Measurements from ENCODE around the gene SGCD. TPM values are rescaled to one million over a fixed set of nuclear protein-coding genes. Genes with fewer than 3 reads are reported as not detected.

SGCD gene
- polyA plus RNA-seq, 1 of the 3 experiments (the other 2 are of a cell fraction): 0.87 TPM

- H3K4me1 ChIP-seq (ENCODE audit: control insufficient read depth in 1 of 2, insufficient read depth in 2 of 2, low read depth in 1 of 2, low read length in 1 of 2): peaks cover 0 to 5% of the 10 kb centered on the region in 2 experiments; a peak in 1 of 4 replicates
- H3K9me3 ChIP-seq: no peaks in the 10 kb centered on the region
- H3F3A ChIP-seq (replicated peaks; ENCODE audit: insufficient read depth): no peaks in the 10 kb centered on the region
- no peaks in the 10 kb centered on the region for H4K20me1 ChIP-seq (ENCODE audit: insufficient read depth)
- ChIA-PET POLR2A (no interaction called here), CTCF (no interaction called here)
- H3K27me3 ChIP-seq (ENCODE audit: insufficient read depth): no peaks in the 10 kb centered on the region
- H3K4me2 ChIP-seq: no peak overlapping the region
- WGBS (ENCODE audit: low lambda C conversion rate): 61% methylated on average over 4 of the region's 4 CpGs
- no peak for DNase-seq
- no peak overlapping the region for H3K4me3 ChIP-seq (ENCODE audit: low read depth in 2 of 2, low read length in 1 of 2)
- no peak overlapping the region for H3K9ac ChIP-seq
- H2AFZ ChIP-seq (ENCODE audit: low read depth): no peak overlapping the region
- H3K27ac ChIP-seq (ENCODE audit: low read depth in 2 of 2, low read length in 1 of 2): no peak overlapping the region
- H3K79me2 ChIP-seq (ENCODE audit: insufficient read depth): no peaks in the 10 kb centered on the region
- H3K9me2 ChIP-seq: no peaks in the 10 kb centered on the region; the same call in 1 of the 2 replicates
- no peaks in the 10 kb centered on the region for H3K36me3 ChIP-seq (replicated peaks in 1 of 2; ENCODE audit: control insufficient read depth in 1 of 2, insufficient read depth in 2 of 2, low read length in 1 of 2)
- TF ChIP-seq RFX5 (IDR thresholded peaks at IDR 0.05; ENCODE audit: low read length): no peak
- TF ChIP-seq SMC3 (IDR thresholded peaks at IDR 0.05; ENCODE audit: low read depth, low read length): no peak
- no peak for TF ChIP-seq GATA2 (CRISPR knock-in tag; IDR thresholded peaks at IDR 0.05)
- no peak for TF ChIP-seq FOSL2 (IDR thresholded peaks at IDR 0.05; ENCODE audit: borderline replicate concordance, low read depth)
- no peak for TF ChIP-seq MEF2A (IDR thresholded peaks at IDR 0.05; ENCODE audit: borderline replicate concordance, low read depth)
- TF ChIP-seq, protein P1, sequence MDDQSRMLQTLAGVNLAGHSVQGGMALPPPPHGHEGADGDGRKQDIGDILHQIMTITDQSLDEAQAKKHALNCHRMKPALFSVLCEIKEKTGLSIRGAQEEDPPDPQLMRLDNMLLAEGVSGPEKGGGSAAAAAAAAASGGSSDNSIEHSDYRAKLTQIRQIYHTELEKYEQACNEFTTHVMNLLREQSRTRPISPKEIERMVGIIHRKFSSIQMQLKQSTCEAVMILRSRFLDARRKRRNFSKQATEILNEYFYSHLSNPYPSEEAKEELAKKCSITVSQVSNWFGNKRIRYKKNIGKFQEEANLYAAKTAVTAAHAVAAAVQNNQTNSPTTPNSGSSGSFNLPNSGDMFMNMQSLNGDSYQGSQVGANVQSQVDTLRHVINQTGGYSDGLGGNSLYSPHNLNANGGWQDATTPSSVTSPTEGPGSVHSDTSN (IDR thresholded peaks at IDR 0.05): no peak
- no peak for TF ChIP-seq TCF12 (IDR thresholded peaks at IDR 0.05)
- TF ChIP-seq FOXJ3 (CRISPR knock-in tag; IDR thresholded peaks at IDR 0.05): no peak
- TF ChIP-seq CHD2 (IDR thresholded peaks at IDR 0.05; ENCODE audit: low read length, partially characterized antibody): no peak
- no peak for TF ChIP-seq RXRA (IDR thresholded peaks at IDR 0.05; ENCODE audit: borderline replicate concordance, low read depth)
- TF ChIP-seq, protein P2, sequence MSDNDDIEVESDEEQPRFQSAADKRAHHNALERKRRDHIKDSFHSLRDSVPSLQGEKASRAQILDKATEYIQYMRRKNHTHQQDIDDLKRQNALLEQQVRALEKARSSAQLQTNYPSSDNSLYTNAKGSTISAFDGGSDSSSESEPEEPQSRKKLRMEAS (IDR thresholded peaks at IDR 0.05; ENCODE audit: low read depth): no peak
- no peak for TF ChIP-seq NRF1 (IDR thresholded peaks at IDR 0.05; ENCODE audit: low read depth, low read length)
- TF ChIP-seq RAD21 (IDR thresholded peaks at IDR 0.05; ENCODE audit: low read length): no peak
- no peak for TF ChIP-seq TEAD4 (IDR thresholded peaks at IDR 0.05; ENCODE audit: borderline replicate concordance, insufficient read depth)
- no peak for TF ChIP-seq GABPA (IDR thresholded peaks at IDR 0.05; ENCODE audit: low read depth)
Observed at GRCh38 chr5:156589946-156590216, 262.9 kb downstream of the SGCD start.

- H3K27me3 ChIP-seq (ENCODE audit: insufficient read depth): no peaks in the 10 kb centered on the region
- H3K9me2 ChIP-seq: no peaks in the 10 kb centered on the region; the same call in 1 of the 2 replicates
- no peaks in the 10 kb centered on the region for H3K36me3 ChIP-seq (replicated peaks in 1 of 2; ENCODE audit: control insufficient read depth in 1 of 2, insufficient read depth in 2 of 2, low read length in 1 of 2)
- ChIA-PET POLR2A (no interaction called here), CTCF (no interaction called here)
- no peak overlapping the region for H3K9ac ChIP-seq
- no peaks in the 10 kb centered on the region for H4K20me1 ChIP-seq (ENCODE audit: insufficient read depth)
- H3K4me2 ChIP-seq: no peak overlapping the region
- H2AFZ ChIP-seq (ENCODE audit: low read depth): no peak overlapping the region
- no peak overlapping the region for H3K4me3 ChIP-seq (ENCODE audit: low read depth in 2 of 2, low read length in 1 of 2)
- no peak for DNase-seq
- H3K27ac ChIP-seq (ENCODE audit: low read depth in 2 of 2, low read length in 1 of 2): no peak overlapping the region
- H3K79me2 ChIP-seq (ENCODE audit: insufficient read depth): no peaks in the 10 kb centered on the region
- no peaks in the 10 kb centered on the region for H3F3A ChIP-seq (replicated peaks; ENCODE audit: insufficient read depth)
- H3K9me3 ChIP-seq: no peaks in the 10 kb centered on the region
- peaks cover 0 to 5% of the 10 kb centered on the region in 2 experiments; a peak in 1 of 4 replicates for H3K4me1 ChIP-seq (ENCODE audit: control insufficient read depth in 1 of 2, insufficient read depth in 2 of 2, low read depth in 1 of 2, low read length in 1 of 2)
- TF ChIP-seq SIN3A (IDR thresholded peaks at IDR 0.05; ENCODE audit: borderline replicate concordance, low read depth, low read length) (no peak), MXI1 (IDR thresholded peaks at IDR 0.05; ENCODE audit: low read depth, low read length) (no peak), FOXM1 (IDR thresholded peaks at IDR 0.05; ENCODE audit: low read depth) (no peak), POLR2AphosphoS5 (IDR thresholded peaks at IDR 0.05; ENCODE audit: low read depth, low read length) (no peak), USF1 (IDR thresholded peaks at IDR 0.05; ENCODE audit: borderline replicate concordance, low read depth) (no peak), GATA2 (CRISPR knock-in tag; IDR thresholded peaks at IDR 0.05) (no peak), RAD21 (IDR thresholded peaks at IDR 0.05; ENCODE audit: low read length) (no peak), TEAD4 (IDR thresholded peaks at IDR 0.05; ENCODE audit: borderline replicate concordance, insufficient read depth) (no peak), TCF12 (IDR thresholded peaks at IDR 0.05) (no peak), SMC3 (IDR thresholded peaks at IDR 0.05; ENCODE audit: low read depth, low read length) (no peak), GABPA (IDR thresholded peaks at IDR 0.05; ENCODE audit: low read depth) (no peak), RXRA (IDR thresholded peaks at IDR 0.05; ENCODE audit: borderline replicate concordance, low read depth) (no peak), EP300 (IDR thresholded peaks at IDR 0.05; ENCODE audit: borderline replicate concordance in 1 of 2, low read depth in 1 of 2, low read length in 1 of 2) (no peak), RCOR1 (IDR thresholded peaks at IDR 0.05; ENCODE audit: low read length) (no peak), CHD2 (IDR thresholded peaks at IDR 0.05; ENCODE audit: low read length, partially characterized antibody) (no peak)
- TF ChIP-seq, protein P3, sequence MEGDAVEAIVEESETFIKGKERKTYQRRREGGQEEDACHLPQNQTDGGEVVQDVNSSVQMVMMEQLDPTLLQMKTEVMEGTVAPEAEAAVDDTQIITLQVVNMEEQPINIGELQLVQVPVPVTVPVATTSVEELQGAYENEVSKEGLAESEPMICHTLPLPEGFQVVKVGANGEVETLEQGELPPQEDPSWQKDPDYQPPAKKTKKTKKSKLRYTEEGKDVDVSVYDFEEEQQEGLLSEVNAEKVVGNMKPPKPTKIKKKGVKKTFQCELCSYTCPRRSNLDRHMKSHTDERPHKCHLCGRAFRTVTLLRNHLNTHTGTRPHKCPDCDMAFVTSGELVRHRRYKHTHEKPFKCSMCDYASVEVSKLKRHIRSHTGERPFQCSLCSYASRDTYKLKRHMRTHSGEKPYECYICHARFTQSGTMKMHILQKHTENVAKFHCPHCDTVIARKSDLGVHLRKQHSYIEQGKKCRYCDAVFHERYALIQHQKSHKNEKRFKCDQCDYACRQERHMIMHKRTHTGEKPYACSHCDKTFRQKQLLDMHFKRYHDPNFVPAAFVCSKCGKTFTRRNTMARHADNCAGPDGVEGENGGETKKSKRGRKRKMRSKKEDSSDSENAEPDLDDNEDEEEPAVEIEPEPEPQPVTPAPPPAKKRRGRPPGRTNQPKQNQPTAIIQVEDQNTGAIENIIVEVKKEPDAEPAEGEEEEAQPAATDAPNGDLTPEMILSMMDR (IDR thresholded peaks at IDR 0.05): no peak
- TF ChIP-seq, protein P2 (IDR thresholded peaks at IDR 0.05; ENCODE audit: low read depth): no peak
Observed at GRCh38 chr5:156590978-156591377, 264.0 kb downstream of the SGCD start.

Measured in SK-N-SH (cell line).